ENCODE measurements around the gene ITPRID1. TPM values are rescaled to one million over a fixed set of nuclear protein-coding genes. Genes with fewer than 3 reads are reported as not detected.

Gene ITPRID1
- total and polyA plus RNA-seq, 9 donors: 0.20 TPM; not detected in 8

GRCh38 chr7:31478721-31479120 is 35.2 kb upstream of the ITPRID1 start:
- intact Hi-C loops (cut with DNase I): no loop called here
- no peaks in the 10 kb centered on the region for H3K4me1 ChIP-seq (ENCODE audit: insufficient read depth)
- no peak overlapping the region for H3K27ac ChIP-seq
- H3K27me3 ChIP-seq: no peaks in the 10 kb centered on the region
- DNase-seq: no peak
- WGBS, 3 donors: 12 to 13% (median 12%) methylated on average over 6 of the region's 6 CpGs
- no peaks in the 10 kb centered on the region for H3K36me3 ChIP-seq
- no peak overlapping the region for H3K4me3 ChIP-seq
- no peaks in the 10 kb centered on the region for H3K9me3 ChIP-seq
- no peak for TF ChIP-seq EP300 (IDR thresholded peaks at IDR 0.05)
- no peak for TF ChIP-seq POLR2A (IDR thresholded peaks at IDR 0.05)
- no peak for TF ChIP-seq CTCF (IDR thresholded peaks at IDR 0.05)

GRCh38 chr7:31487071-31487470 is 26.8 kb upstream of the ITPRID1 start:
- Histone ChIP-seq H3K27me3 (no peaks in the 10 kb centered on the region), H3K9me3 (no peaks in the 10 kb centered on the region)

GRCh38 chr7:31487476-31487875 is 26.4 kb upstream of the ITPRID1 start:
- no peaks in the 10 kb centered on the region for H3K36me3 ChIP-seq
- no peak overlapping the region for H3K4me3 ChIP-seq
- intact Hi-C loops (cut with DNase I): no loop called here
- H3K27ac ChIP-seq: no peak overlapping the region
- no peak for DNase-seq
- 81 to 88% (median 86%) methylated on average over 1 of the region's 1 CpG for WGBS, 3 donors
- H3K4me1 ChIP-seq (ENCODE audit: insufficient read depth): no peaks in the 10 kb centered on the region
- no peaks in the 10 kb centered on the region for H3K27me3 ChIP-seq
- no peak for TF ChIP-seq CTCF (IDR thresholded peaks at IDR 0.05)
- no peak for TF ChIP-seq EP300 (IDR thresholded peaks at IDR 0.05)
- no peak for TF ChIP-seq POLR2A (IDR thresholded peaks at IDR 0.05)
- H3K9me3 ChIP-seq: no peaks in the 10 kb centered on the region

More at GRCh38 chr7:31487071-31487470, 26.8 kb upstream of the ITPRID1 start:
- no peak overlapping the region for H3K27ac ChIP-seq
- H3K4me1 ChIP-seq (ENCODE audit: insufficient read depth): no peaks in the 10 kb centered on the region
- no peak for DNase-seq
- no peaks in the 10 kb centered on the region for H3K36me3 ChIP-seq
- TF ChIP-seq EP300 (IDR thresholded peaks at IDR 0.05) (no peak), CTCF (IDR thresholded peaks at IDR 0.05) (no peak), POLR2A (IDR thresholded peaks at IDR 0.05) (no peak)
- intact Hi-C loops (cut with DNase I): no loop called here
- 49 to 53% (median 52%) methylated on average over 6 of the region's 6 CpGs for WGBS, 3 donors
- H3K4me3 ChIP-seq: no peak overlapping the region

GRCh38 chr7:31488562-31489203 is 25.2 kb upstream of the ITPRID1 start:
- no peak for DNase-seq
- 34 to 42% (median 41%) methylated on average over 15 of the region's 15 CpGs for WGBS, 3 donors
- no peak overlapping the region for H3K4me3 ChIP-seq
- no peaks in the 10 kb centered on the region for H3K27me3 ChIP-seq
- H3K36me3 ChIP-seq: no peaks in the 10 kb centered on the region
- H3K27ac ChIP-seq: no peak overlapping the region
- H3K9me3 ChIP-seq: no peaks in the 10 kb centered on the region
- TF ChIP-seq POLR2A (IDR thresholded peaks at IDR 0.05) (no peak), EP300 (IDR thresholded peaks at IDR 0.05) (no peak), CTCF (IDR thresholded peaks at IDR 0.05) (no peak)
- intact Hi-C loops (cut with DNase I): no loop called here
- H3K4me1 ChIP-seq (ENCODE audit: insufficient read depth): no peaks in the 10 kb centered on the region

All from ovary (tissue), 9 donors.